WTC11 (cell line): ENCODE measurements around the gene LTF. TPM values are rescaled to one million over a fixed set of nuclear protein-coding genes. Genes with fewer than 3 reads are reported as not detected.

Experiments
- ATAC-seq: fragments of 200-7000 bp; cut with Tn5 transposase; 2 replicates; pipeline ENCODE4 v1.10.0; 2021; ENCODE audit warnings: mild to moderate bottlenecking, moderate library complexity
- CTCF ChIA-PET: fragments of 300-600 bp; sonication (Branson Sonifier 250); formaldehyde crosslinking; loops from one replicate; lab custom pipeline; 2021; ENCODE audit warnings: antibody characterized with exemption; lab: Charles Lee
- POLR2A ChIA-PET: fragments of 350-600 bp; sonication (Branson Sonifier 250); formaldehyde crosslinking; loops from one replicate; lab custom pipeline; 2021; ENCODE audit warnings: antibody characterized with exemption; lab: Charles Lee
- DNase-seq: peaks from one replicate; pipeline ENCODE4 v3.0.0; 2021; ENCODE audit warnings: low spot score
- H3K27ac Mint-ChIP-seq: 2 replicates; pipeline ENCODE4 v1.8.0; 2021; ENCODE audit warnings: mixed read lengths
- H3K27me3 Mint-ChIP-seq: 2 replicates; pipeline ENCODE4 v1.8.0; 2021; ENCODE audit warnings: low read depth, mild to moderate bottlenecking, moderate library complexity, mixed read lengths
- H3K36me3 Mint-ChIP-seq: 2 replicates; pipeline ENCODE4 v1.8.0; 2021; ENCODE audit warnings: mixed read lengths
- H3K4me1 Mint-ChIP-seq: 2 replicates; pipeline ENCODE4 v1.8.0; 2022; ENCODE audit warnings: mixed read lengths
- H3K4me3 Mint-ChIP-seq: 2 replicates; pipeline ENCODE4 v1.8.0; 2021; ENCODE audit warnings: mild to moderate bottlenecking, moderate library complexity, mixed read lengths
- H3K9me3 Mint-ChIP-seq: 2 replicates; pipeline ENCODE4 v1.8.0; 2021; ENCODE audit warnings: mixed read lengths
- CTCF ChIP-seq: fragments of 200-600 bp; IDR thresholded peaks from 2 replicates; pipeline ENCODE4 v1.8.0; 2022; ENCODE audit warnings: antibody characterized with exemption
- ERG ChIP-seq: fragments of 250-450 bp; sonication (Bioruptor Pico); IDR thresholded peaks from 2 replicates; pipeline ENCODE4 v1.8.0; 2021; ENCODE audit warnings: mild to moderate bottlenecking
- ESRRA ChIP-seq: sonication (generic); formaldehyde crosslinking; IDR thresholded peaks from 2 replicates; pipeline ENCODE4 v1.8.1; 2022; ENCODE audit warnings: mild to moderate bottlenecking, missing genetic modification reagents, borderline replicate concordance
- FOXP4 ChIP-seq: sonication (generic); formaldehyde crosslinking; IDR thresholded peaks from 2 replicates; pipeline ENCODE4 v1.8.0; 2022; ENCODE audit warnings: mild to moderate bottlenecking, missing genetic modification reagents
- HMGXB4 ChIP-seq: sonication (generic); formaldehyde crosslinking; IDR thresholded peaks from 2 replicates; pipeline ENCODE4 v1.8.1; 2023; ENCODE audit warnings: mild to moderate bottlenecking, moderate library complexity, missing genetic modification reagents
- ZNF219 ChIP-seq: sonication (generic); formaldehyde crosslinking; IDR thresholded peaks from 2 replicates; pipeline ENCODE4 v1.8.0; 2023; ENCODE audit warnings: missing genetic modification reagents, mild to moderate bottlenecking, borderline replicate concordance
- ZNF232 ChIP-seq: sonication (generic); formaldehyde crosslinking; IDR thresholded peaks from 2 replicates; pipeline ENCODE4 v1.8.0; 2022; ENCODE audit warnings: mild to moderate bottlenecking, missing genetic modification reagents
- ZNF263 ChIP-seq: sonication (generic); formaldehyde crosslinking; IDR thresholded peaks from 2 replicates; pipeline ENCODE4 v1.8.1; 2022; ENCODE audit warnings: low read depth, mild to moderate bottlenecking, moderate library complexity, missing genetic modification reagents
- ZNF281 ChIP-seq: sonication (generic); formaldehyde crosslinking; IDR thresholded peaks from 2 replicates; pipeline ENCODE4 v1.8.0; 2023; ENCODE audit warnings: mild to moderate bottlenecking, missing genetic modification reagents
- ZNF317 ChIP-seq: sonication (generic); formaldehyde crosslinking; IDR thresholded peaks from 2 replicates; pipeline ENCODE4 v1.8.1; 2023; ENCODE audit warnings: low read depth, mild to moderate bottlenecking, moderate library complexity, missing genetic modification reagents, borderline replicate concordance
- ZNF532 ChIP-seq: fragments of 250-450 bp; sonication (Bioruptor Pico); IDR thresholded peaks from 2 replicates; pipeline ENCODE4 v1.9.0; 2021; ENCODE audit warnings: mild to moderate bottlenecking, borderline replicate concordance
- ZSCAN18 ChIP-seq: fragments of 250-450 bp; sonication (Bioruptor Pico); IDR thresholded peaks from 2 replicates; pipeline ENCODE4 v2.1.2; 2022; ENCODE audit warnings: mild to moderate bottlenecking, moderate library complexity
- total RNA-seq: library from RNA; stranded (reverse); gene quantifications from 3 replicates; pipeline ENCODE4 v1.2.3, GENCODE V29; 2021

The LTF gene
- total RNA-seq, 1 experiment from 2014 or later: 0.22 TPM

GRCh38 chr3:46400000-46400734 lies 64.5 kb downstream of the LTF start:
- no peak for TF ChIP-seq ZNF317 (CRISPR knock-in tag)
- TF ChIP-seq ZNF232 (CRISPR knock-in tag): no peak
- no peak for TF ChIP-seq ZNF281 (CRISPR knock-in tag)
- no peak for TF ChIP-seq ERG
- TF ChIP-seq, all 79 proteins: peak for 0
- Mint-ChIP-seq H3K27ac (no peak overlapping the region), H3K4me1 (peaks cover 6% of the 10 kb centered on the region; the same call in 1 of the 2 replicates), H3K36me3 (no peaks in the 10 kb centered on the region), H3K27me3 (no peaks in the 10 kb centered on the region; the same call in 1 of the 2 replicates), H3K4me3 (no peak overlapping the region), H3K9me3 (peaks cover 5% of the 10 kb centered on the region)
- ChIA-PET POLR2A (no interaction called here), CTCF (interaction anchor here (0.7 to 2.3 kb wide), 4 partner anchors 11 to 124 kb away, joined by 3 to 10 read pairs (median 4); no protein-coding TSS in a partner anchor)
- DNase-seq (no peak), ATAC-seq (no peak)

GRCh38 chr3:46399557-46399956 lies 65.1 kb downstream of the LTF start:
- Mint-ChIP-seq H3K4me1 (peaks cover 12% of the 10 kb centered on the region), H3K9me3 (peaks cover 8% of the 10 kb centered on the region), H3K27me3 (peaks cover 2% of the 10 kb centered on the region; the same call in 1 of the 2 replicates)
- CTCF ChIA-PET: interaction anchor here (0.7 to 2.3 kb wide), 4 partner anchors 11 to 123 kb away, joined by 3 to 10 read pairs (median 4); no protein-coding TSS in a partner anchor
- DNase-seq: no peak
- TF ChIP-seq CTCF (no peak), ZNF219 (no peak), ZNF532 (no peak), ESRRA (CRISPR knock-in tag) (no peak), ZSCAN18 (CRISPR knock-in tag) (no peak), HMGXB4 (CRISPR knock-in tag) (no peak), FOXP4 (no peak), ZNF263 (CRISPR knock-in tag) (no peak)
- TF ChIP-seq, all 79 proteins: peak for 0
- Mint-ChIP-seq H3K27ac (no peak overlapping the region), H3K36me3 (no peaks in the 10 kb centered on the region), H3K4me3 (no peak overlapping the region)
- ATAC-seq: no peak
- POLR2A ChIA-PET: no interaction called here
